Upper lobe of right lung (tissue), 1 donor: ENCODE results near the gene GBA3. TPM values are rescaled to one million over a fixed set of nuclear protein-coding genes. Genes with fewer than 3 reads are reported as not detected.

Experiments
- ATAC-seq: fragments of 200-7000 bp; cut with Tn5 transposase; one replicate; pipeline ENCODE4 v1.9.1; 2020; ENCODE audit warnings: mild to moderate bottlenecking, moderate library complexity
- DNase-seq: peaks from one replicate; pipeline ENCODE4 v3.0.0-alpha.2; 2020
- H3K27ac ChIP-seq: fragments of 200-600 bp; one replicate; pipeline ENCODE4 v1.8.0; 2022
- H3K27me3 ChIP-seq: fragments of 200-600 bp; one replicate; pipeline ENCODE4 v1.8.0; 2022; ENCODE audit warnings: mild to moderate bottlenecking
- H3K36me3 ChIP-seq: fragments of 200-600 bp; one replicate; pipeline ENCODE4 v1.8.0; 2022
- H3K4me1 ChIP-seq: fragments of 200-600 bp; one replicate; pipeline ENCODE4 v1.8.0; 2022
- H3K4me3 ChIP-seq: fragments of 200-600 bp; one replicate; pipeline ENCODE4 v1.8.0; 2022; ENCODE audit warnings: mild to moderate bottlenecking
- H3K9me3 ChIP-seq: fragments of 200-600 bp; one replicate; pipeline ENCODE4 v1.8.0; 2022
- intact Hi-C: fragments of 100-400 bp; cut with DNase I; formaldehyde crosslinking; loops from one replicate; pipeline ENCODE4 v1.11.0; 2022
- total RNA-seq: library from RNA; stranded (reverse); fragmentation: NEBNext Ultra II Directional; extraction: Animal tissue kit (Norgen Biotek cat#: 25700); gene quantifications from one replicate; pipeline ENCODE4 v1.2.1, GENCODE V29; 2021
- TF ChIP-seq, protein P1 (sequence below): fragments of 200-600 bp; IDR thresholded peaks from one replicate; pipeline ENCODE4 v1.8.0; 2022; ENCODE audit warnings: antibody characterized with exemption
- donor health status: DM: no; HTN: yes; CAD: no; lungs with severe emphysema.

The GBA3 gene
- total RNA-seq, 1 donor from 2014 or later, result 0.26 TPM

DNA sequence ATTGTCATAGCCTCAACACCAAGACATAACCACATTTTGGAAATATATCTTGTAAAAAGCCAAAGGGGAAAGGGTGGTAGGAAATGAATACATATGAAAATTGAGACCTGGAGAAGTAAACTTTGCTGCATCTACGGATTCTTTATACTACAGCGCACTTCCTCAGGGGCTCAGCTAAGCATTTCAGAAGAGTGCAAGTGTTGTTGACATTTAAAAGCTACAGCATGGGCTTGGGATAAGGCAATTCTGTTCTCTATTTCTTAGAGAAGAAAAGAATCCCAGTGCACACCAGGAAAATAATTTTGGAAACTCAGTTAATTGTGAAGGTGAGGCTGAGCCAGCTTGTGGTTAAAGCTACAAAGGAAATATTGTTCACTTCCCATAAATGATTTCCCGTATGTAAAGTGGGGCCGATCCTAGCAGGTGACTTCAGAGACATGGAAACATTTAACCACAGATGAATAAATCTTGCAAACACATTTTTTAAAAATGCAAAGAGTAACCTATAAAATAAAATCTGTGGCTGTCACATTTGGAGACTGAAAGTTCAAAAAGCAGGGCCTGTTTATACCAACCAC lies 12.6 kb upstream of the GBA3 start:
- H3K9me3 ChIP-seq, result no peaks in the 10 kb centered on the region
- ATAC-seq (no peak), DNase-seq (no peak)
- TF ChIP-seq, protein P1, sequence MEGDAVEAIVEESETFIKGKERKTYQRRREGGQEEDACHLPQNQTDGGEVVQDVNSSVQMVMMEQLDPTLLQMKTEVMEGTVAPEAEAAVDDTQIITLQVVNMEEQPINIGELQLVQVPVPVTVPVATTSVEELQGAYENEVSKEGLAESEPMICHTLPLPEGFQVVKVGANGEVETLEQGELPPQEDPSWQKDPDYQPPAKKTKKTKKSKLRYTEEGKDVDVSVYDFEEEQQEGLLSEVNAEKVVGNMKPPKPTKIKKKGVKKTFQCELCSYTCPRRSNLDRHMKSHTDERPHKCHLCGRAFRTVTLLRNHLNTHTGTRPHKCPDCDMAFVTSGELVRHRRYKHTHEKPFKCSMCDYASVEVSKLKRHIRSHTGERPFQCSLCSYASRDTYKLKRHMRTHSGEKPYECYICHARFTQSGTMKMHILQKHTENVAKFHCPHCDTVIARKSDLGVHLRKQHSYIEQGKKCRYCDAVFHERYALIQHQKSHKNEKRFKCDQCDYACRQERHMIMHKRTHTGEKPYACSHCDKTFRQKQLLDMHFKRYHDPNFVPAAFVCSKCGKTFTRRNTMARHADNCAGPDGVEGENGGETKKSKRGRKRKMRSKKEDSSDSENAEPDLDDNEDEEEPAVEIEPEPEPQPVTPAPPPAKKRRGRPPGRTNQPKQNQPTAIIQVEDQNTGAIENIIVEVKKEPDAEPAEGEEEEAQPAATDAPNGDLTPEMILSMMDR, result no peak
- no peak overlapping the region for H3K27ac ChIP-seq
- no peak overlapping the region for H3K4me3 ChIP-seq
- intact Hi-C loops, result no loop called here
- H3K4me1 ChIP-seq, result peaks cover 3% of the 10 kb centered on the region
- no peaks in the 10 kb centered on the region for H3K36me3 ChIP-seq
- H3K27me3 ChIP-seq, result no peaks in the 10 kb centered on the region

GRCh38 chr4:22683726-22684125 lies 9.0 kb upstream of the GBA3 start:
- no peaks in the 10 kb centered on the region for H3K27me3 ChIP-seq
- intact Hi-C loops, result no loop called here

GRCh38 chr4:22686141-22686540 lies 6.6 kb upstream of the GBA3 start:
- Histone ChIP-seq H3K27ac (no peak overlapping the region), H3K9me3 (no peaks in the 10 kb centered on the region), H3K36me3 (no peaks in the 10 kb centered on the region), H3K4me1 (no peaks in the 10 kb centered on the region), H3K27me3 (no peaks in the 10 kb centered on the region), H3K4me3 (no peak overlapping the region)
- TF ChIP-seq, protein P1, result no peak
- DNase-seq, result no peak
- intact Hi-C loops, result no loop called here
- no peak for ATAC-seq

More at GRCh38 chr4:22683726-22684125, 9.0 kb upstream of the GBA3 start:
- TF ChIP-seq, protein P1, result no peak
- Histone ChIP-seq H3K27ac (no peak overlapping the region), H3K4me3 (no peak overlapping the region), H3K36me3 (no peaks in the 10 kb centered on the region), H3K4me1 (no peaks in the 10 kb centered on the region), H3K9me3 (no peaks in the 10 kb centered on the region)
- DNase-seq, result no peak
- no peak for ATAC-seq

DNA sequence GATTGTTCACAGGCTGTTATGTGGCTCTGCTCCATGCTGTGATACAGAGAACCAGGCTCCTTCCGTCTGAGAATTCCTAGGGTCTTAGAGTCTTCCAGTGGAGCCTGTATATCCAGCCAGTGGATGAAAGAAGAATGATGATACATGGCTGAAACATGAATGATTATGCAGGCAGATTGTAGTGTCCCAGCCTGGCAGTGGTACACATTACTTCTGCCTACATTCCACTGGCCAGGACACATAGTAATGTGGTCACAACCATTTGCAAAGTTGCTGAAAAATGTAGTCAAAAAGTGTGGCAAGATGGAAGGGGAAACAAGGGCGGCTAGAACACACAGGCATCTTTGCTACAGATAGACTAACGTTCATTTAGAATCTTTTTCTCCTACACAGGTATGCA lies 4.5 kb upstream of the GBA3 start:
- Histone ChIP-seq H3K4me1 (no peaks in the 10 kb centered on the region), H3K27me3 (no peaks in the 10 kb centered on the region), H3K4me3 (no peak overlapping the region), H3K36me3 (no peaks in the 10 kb centered on the region), H3K27ac (no peak overlapping the region), H3K9me3 (no peaks in the 10 kb centered on the region)
- ATAC-seq (no peak), DNase-seq (no peak)
- TF ChIP-seq, protein P1, result no peak
- intact Hi-C loops, result no loop called here

DNA sequence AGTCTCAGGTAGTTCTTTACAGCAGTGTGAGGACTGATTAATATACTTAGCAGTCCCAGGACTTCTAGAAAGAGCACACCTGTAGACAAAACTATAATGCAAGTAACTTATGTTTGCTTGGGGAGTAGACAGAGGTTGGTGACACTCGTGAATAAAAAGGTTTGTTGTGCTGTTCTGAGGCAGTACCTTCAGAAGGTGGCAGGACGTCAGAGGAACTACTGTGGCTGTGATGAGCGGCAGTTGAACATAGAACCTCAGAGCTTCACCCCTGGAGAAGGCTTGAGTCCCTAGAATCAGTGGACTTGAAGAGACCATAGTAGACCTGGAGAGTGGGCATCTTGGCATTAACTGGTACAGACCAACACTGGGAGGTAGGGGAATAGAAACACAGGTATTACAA lies 3.3 kb upstream of the GBA3 start:
- TF ChIP-seq, protein P1, result no peak
- no peaks in the 10 kb centered on the region for H3K9me3 ChIP-seq
- intact Hi-C loops, result no loop called here
- ATAC-seq, result no peak
- H3K4me3 ChIP-seq, result no peak overlapping the region
- H3K36me3 ChIP-seq, result no peaks in the 10 kb centered on the region
- no peak overlapping the region for H3K27ac ChIP-seq
- H3K4me1 ChIP-seq, result no peaks in the 10 kb centered on the region
- H3K27me3 ChIP-seq, result no peaks in the 10 kb centered on the region
- DNase-seq, result no peak

DNA sequence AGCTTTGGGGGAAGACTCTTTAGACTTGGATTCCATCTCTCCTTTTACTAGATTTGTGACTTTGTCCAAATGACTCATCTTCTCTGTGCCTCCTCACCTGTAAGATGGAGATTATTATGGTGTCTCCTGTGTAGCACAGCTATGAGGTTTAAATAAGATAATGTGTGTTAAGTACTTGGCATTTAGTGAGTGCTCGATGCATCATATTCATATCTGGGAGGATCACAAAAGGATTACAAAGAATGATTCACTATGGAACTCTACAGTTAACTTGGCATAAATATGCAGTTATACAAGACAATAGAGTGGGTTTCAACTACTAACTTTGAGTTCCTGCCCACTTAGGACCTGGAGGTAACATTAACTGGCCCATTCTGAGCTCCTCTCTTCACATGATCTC lies 2.3 kb downstream of the GBA3 start:
- no peak overlapping the region for H3K27ac ChIP-seq
- ATAC-seq (no peak), DNase-seq (no peak)
- intact Hi-C loops, result loop anchor here (10.0 kb wide), 1 partner anchor 290 kb away; no protein-coding TSS in a partner anchor
- H3K9me3 ChIP-seq, result no peaks in the 10 kb centered on the region
- no peaks in the 10 kb centered on the region for H3K27me3 ChIP-seq
- TF ChIP-seq, protein P1, result no peak
- H3K4me3 ChIP-seq, result no peak overlapping the region
- H3K36me3 ChIP-seq, result no peaks in the 10 kb centered on the region
- H3K4me1 ChIP-seq, result no peaks in the 10 kb centered on the region
